GM06990 (cell line): ENCODE data around the gene GREM2.

Source experiments
- DNase-seq: peaks from one replicate; pipeline ENCODE4 v3.0.0-alpha.2; 2011; ENCODE audit not compliant: insufficient read length; ENCODE audit errors: extremely low read depth
- H3K27me3 ChIP-seq: replicated peaks from 2 replicates; pipeline ENCODE4 v1.6.0; 2011; ENCODE audit warnings: low read length; ENCODE audit not compliant: control insufficient read depth, insufficient read depth
- H3K36me3 ChIP-seq: 2 replicates; pipeline ENCODE4 v1.5.1; 2011; ENCODE audit warnings: low read length; ENCODE audit not compliant: control insufficient read depth, insufficient read depth
- H3K4me3 ChIP-seq: replicated peaks from 2 replicates; pipeline ENCODE4 v1.5.1; 2011; ENCODE audit warnings: low read depth, mild to moderate bottlenecking, control low read depth, low read length
- TF ChIP-seq, protein P1 (sequence below): IDR thresholded peaks from 2 replicates; pipeline ENCODE4 v1.5.1; 2011; ENCODE audit warnings: low read length, control low read depth, mild to moderate bottlenecking, inconsistent platforms; ENCODE audit not compliant: insufficient read depth, poor library complexity, severe bottlenecking

Gene GREM2

DNA sequence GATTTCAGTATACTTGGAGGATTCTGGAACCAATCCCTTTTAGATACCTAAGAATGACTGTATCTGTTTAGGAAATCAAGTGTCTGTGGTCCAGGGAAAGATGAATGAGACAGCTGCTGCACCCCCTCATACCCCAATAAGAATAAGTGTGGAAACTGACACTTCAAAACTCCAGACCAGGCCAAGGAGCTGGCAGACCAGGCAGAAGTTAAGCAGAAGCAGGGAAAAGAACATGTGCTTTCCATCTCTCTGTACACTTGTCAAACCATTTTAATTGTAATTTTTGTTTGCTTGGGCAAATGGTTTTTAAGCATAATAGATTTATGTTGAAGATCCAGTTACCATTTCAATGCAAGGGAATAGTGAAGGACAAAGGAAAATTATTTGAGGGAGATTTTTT lies 100.2 kb downstream of the GREM2 start:
- no peaks in the 10 kb centered on the region for H3K36me3 ChIP-seq
- no peak overlapping the region for H3K4me3 ChIP-seq
- H3K27me3 ChIP-seq, result no peaks in the 10 kb centered on the region
- no peak for DNase-seq
- TF ChIP-seq, protein P1, sequence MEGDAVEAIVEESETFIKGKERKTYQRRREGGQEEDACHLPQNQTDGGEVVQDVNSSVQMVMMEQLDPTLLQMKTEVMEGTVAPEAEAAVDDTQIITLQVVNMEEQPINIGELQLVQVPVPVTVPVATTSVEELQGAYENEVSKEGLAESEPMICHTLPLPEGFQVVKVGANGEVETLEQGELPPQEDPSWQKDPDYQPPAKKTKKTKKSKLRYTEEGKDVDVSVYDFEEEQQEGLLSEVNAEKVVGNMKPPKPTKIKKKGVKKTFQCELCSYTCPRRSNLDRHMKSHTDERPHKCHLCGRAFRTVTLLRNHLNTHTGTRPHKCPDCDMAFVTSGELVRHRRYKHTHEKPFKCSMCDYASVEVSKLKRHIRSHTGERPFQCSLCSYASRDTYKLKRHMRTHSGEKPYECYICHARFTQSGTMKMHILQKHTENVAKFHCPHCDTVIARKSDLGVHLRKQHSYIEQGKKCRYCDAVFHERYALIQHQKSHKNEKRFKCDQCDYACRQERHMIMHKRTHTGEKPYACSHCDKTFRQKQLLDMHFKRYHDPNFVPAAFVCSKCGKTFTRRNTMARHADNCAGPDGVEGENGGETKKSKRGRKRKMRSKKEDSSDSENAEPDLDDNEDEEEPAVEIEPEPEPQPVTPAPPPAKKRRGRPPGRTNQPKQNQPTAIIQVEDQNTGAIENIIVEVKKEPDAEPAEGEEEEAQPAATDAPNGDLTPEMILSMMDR, result no peak

DNA sequence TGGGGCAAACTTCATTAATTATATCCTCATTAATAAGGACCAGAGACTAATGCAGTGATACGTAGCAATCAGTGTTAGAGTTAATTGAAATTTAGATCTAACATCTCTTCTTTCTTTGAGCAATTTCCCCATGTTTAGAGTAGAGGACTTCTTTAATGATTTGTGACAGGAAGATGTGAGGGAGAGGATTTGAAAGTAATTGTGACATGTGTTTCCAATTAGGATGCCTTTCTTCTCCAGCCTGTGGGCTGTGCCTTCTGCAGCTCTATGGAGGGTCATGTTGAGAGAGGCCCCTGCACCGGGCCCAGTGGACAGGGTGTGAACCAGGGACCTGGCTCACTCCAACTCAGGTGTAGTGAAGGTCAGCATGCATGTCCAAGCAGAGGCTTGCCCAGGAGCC lies 103.0 kb downstream of the GREM2 start:
- TF ChIP-seq, protein P1, result no peak
- DNase-seq, result no peak
- Histone ChIP-seq H3K4me3 (no peak overlapping the region), H3K36me3 (no peaks in the 10 kb centered on the region), H3K27me3 (no peaks in the 10 kb centered on the region)

DNA sequence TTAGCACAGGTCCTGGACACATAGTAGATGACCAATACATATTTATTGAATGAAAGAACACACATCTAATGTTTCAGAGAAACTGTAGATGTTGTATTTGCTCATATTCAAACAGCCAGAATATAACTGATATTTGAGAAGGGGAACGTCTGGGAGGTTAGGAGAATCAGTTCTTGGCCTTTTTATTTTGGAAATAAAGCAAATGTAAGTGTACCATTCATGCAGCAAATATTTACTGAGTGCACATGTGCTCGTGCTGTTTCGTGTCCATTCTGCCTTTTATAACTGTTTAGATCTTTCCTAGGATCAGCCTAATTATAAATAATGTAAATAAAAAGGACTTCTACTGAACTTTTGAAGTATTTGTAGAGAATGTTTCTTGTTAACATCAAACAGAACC lies 103.8 kb downstream of the GREM2 start:
- no peaks in the 10 kb centered on the region for H3K27me3 ChIP-seq
- no peaks in the 10 kb centered on the region for H3K36me3 ChIP-seq
- DNase-seq, result no peak
- TF ChIP-seq, protein P1, result no peak
- H3K4me3 ChIP-seq, result no peak overlapping the region

DNA sequence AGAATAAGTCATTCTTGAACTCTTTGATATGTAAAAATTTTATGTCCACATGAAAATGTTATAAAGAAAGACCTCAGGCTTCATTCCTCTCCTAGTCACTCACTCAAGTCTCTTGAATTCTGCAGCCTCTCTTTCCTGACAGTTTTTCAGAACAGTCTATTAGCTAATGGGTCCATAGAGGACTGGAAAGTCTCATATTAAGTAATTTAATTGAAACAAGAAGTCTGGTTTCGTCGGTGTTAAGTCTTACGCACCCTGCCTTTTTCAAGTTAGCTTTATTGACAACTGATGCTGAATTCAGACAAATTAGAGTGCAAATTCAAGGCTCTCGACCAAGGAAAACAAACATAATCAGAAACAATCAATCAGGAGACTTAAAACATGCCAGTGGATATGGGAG lies 105.8 kb downstream of the GREM2 start:
- Histone ChIP-seq H3K27me3 (no peaks in the 10 kb centered on the region), H3K36me3 (no peaks in the 10 kb centered on the region), H3K4me3 (no peak overlapping the region)
- TF ChIP-seq, protein P1, result no peak
- no peak for DNase-seq

DNA sequence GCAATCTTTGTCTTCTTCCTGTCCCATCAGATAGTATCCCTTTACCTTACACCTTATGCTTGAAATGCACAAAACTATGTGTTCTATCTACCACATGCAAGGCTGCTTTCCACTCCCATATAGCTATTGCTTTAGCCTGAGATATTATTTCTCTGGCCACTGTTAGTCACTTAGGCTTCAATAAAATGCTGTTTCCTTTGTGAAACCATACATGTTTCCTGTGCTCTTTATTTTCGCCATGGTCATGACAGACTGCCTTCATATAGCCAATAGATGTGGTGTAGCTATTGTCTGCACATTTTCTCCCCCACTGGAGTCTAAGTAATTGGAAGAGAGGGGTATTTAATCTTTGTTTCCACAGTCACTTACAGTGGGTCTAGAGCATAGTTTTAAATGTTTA lies 108.4 kb downstream of the GREM2 start:
- Histone ChIP-seq H3K4me3 (no peak overlapping the region), H3K36me3 (no peaks in the 10 kb centered on the region), H3K27me3 (no peaks in the 10 kb centered on the region)
- no peak for DNase-seq
- TF ChIP-seq, protein P1, result no peak

DNA sequence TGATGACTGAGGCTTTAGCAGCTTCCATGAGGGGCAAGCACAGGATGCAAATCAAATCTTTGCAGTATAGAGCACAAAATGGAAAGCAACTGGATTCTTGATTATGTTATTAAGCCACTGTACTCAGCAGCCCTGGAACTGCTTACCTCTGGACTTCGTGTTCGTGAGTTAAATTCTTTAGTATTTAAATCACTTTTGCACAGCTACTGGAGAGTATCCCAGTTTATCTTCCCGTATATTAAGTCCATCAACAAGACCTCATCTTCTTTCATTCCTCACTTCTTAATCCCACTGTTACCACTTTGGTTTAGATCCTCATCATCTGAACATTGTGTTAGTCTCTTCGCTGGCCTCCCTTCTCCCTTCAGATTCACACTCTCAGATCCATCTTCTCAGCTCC lies 108.9 kb downstream of the GREM2 start:
- no peaks in the 10 kb centered on the region for H3K27me3 ChIP-seq
- no peak overlapping the region for H3K4me3 ChIP-seq
- TF ChIP-seq, protein P1, result no peak
- DNase-seq, result no peak
- no peaks in the 10 kb centered on the region for H3K36me3 ChIP-seq
